Stimulated activated CD8-positive, alpha-beta memory T cell treated with anti-CD3 and anti-CD28 coated beads, Interleukin-7, amount 100 ng/mL, for 1 hour (primary cell): ENCODE results near the gene TNFRSF9.
A peak's percentile ranks its signal among the peaks of the same experiment; 100 is the strongest.
"Not testable (repeated sequence)": the region's sequence is repeated elsewhere in the genome, so short reads cannot be mapped to it uniquely, and the experiment has no call there.

Experiments used
- DNase-seq, 2 donors: peaks; one replicate each; pipeline ENCODE4 v3.0.0-alpha.2; 2020; ENCODE audit warnings: low read depth in 2 of 2

TNFRSF9 gene

GRCh38 chr1:7961216-7962013 is 20.8 kb upstream of the TNFRSF9 start, which contains the start of gene PARK7:
Gene PARK7, plus strand, starts transcription at chr1:7961711. Its CDS starts 1,075 bp downstream, at chr1:7962786.
- peak; percentile 99 for DNase-seq

GRCh38 chr1:7960867-7961215 is 20.2 kb upstream of the TNFRSF9 start:
- DNase-seq: no peak

- DNase-seq: no peak
Measured at GRCh38 chr1:7960165-7960564, 19.5 kb upstream of the TNFRSF9 start.

GRCh38 chr1:7956218-7957032 is 15.8 kb upstream of the TNFRSF9 start:
- no peak for DNase-seq

- DNase-seq: no peak
Measured at GRCh38 chr1:7954683-7955082, 14.0 kb upstream of the TNFRSF9 start.

- peak; percentile 62 to 66 for DNase-seq
Measured at GRCh38 chr1:7953850-7954609, 13.4 kb upstream of the TNFRSF9 start.

GRCh38 chr1:7952791-7953190 is 12.2 kb upstream of the TNFRSF9 start:
- DNase-seq: not testable (repeated sequence)

- DNase-seq: no peak
Measured at GRCh38 chr1:7948960-7949359, 8.3 kb upstream of the TNFRSF9 start.

- no peak for DNase-seq
Measured at GRCh38 chr1:7943251-7943650, 2.6 kb upstream of the TNFRSF9 start.

- no peak for DNase-seq
Measured at GRCh38 chr1:7942214-7942921, 1.7 kb upstream of the TNFRSF9 start.

- no peak for DNase-seq
Measured at GRCh38 chr1:7941437-7941793, 776 bp upstream of the TNFRSF9 start.

- DNase-seq: no peak
Measured at GRCh38 chr1:7940034-7940433, 605 bp downstream of the TNFRSF9 start.

GRCh38 chr1:7938070-7938469 is 2.6 kb downstream of the TNFRSF9 start:
- DNase-seq: no peak

GRCh38 chr1:7932524-7933138 is 8.0 kb downstream of the TNFRSF9 start:
- DNase-seq: no peak

- no peak for DNase-seq
Measured at GRCh38 chr1:7931446-7931812, 9.2 kb downstream of the TNFRSF9 start.

- no peak for DNase-seq
Measured at GRCh38 chr1:7930645-7931445, 9.8 kb downstream of the TNFRSF9 start.

GRCh38 chr1:7929637-7930036 is 11.0 kb downstream of the TNFRSF9 start:
- no peak for DNase-seq

- DNase-seq: no peak
Measured at GRCh38 chr1:7928247-7928646, 12.4 kb downstream of the TNFRSF9 start.

GRCh38 chr1:7927061-7927460 is 13.6 kb downstream of the TNFRSF9 start:
- DNase-seq: not testable (repeated sequence)

GRCh38 chr1:7922301-7922700 is 18.3 kb downstream of the TNFRSF9 start:
- no peak for DNase-seq
